ENCODE measurements around the gene CUL1.

The CUL1 gene

DNA sequence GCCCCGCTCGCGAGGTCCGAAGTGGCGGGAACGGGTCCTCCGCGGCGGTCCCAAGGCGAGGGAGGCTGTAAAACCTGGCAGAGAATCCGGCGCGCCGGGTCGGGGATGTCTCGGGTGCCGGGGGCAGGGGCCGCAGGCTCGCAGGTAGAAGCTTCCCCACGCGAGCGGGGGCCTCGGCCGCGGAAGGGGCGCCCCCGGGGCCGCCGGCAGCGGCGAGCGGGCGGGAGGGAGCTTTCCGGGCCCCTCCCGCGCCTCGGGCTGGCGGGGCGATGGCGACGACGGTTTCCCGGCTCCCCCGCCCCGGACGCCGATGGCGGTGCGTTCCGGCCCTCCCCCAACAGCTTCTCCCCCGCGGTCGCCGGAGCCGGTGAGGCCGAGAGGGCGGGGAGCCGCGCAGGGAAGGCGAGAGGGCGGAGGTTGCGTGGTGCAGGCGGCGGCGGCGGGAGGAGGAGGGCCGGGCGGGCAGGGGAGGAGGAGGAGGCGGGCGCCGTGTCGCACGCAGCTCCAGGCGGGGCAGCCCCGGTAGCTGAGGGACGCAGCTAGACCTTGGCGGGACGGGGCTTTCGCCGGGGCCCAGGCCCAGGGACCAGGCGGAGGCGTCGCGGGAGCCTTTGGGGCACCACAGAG is at the start of gene CUL1:
Gene CUL1 (plus strand): TSS at position 507 of the 627 bp plus-strand sequence. CDS start 31,220 bp downstream, outside the sequence.
- DNase-seq, result peak; percentile 46

DNA sequence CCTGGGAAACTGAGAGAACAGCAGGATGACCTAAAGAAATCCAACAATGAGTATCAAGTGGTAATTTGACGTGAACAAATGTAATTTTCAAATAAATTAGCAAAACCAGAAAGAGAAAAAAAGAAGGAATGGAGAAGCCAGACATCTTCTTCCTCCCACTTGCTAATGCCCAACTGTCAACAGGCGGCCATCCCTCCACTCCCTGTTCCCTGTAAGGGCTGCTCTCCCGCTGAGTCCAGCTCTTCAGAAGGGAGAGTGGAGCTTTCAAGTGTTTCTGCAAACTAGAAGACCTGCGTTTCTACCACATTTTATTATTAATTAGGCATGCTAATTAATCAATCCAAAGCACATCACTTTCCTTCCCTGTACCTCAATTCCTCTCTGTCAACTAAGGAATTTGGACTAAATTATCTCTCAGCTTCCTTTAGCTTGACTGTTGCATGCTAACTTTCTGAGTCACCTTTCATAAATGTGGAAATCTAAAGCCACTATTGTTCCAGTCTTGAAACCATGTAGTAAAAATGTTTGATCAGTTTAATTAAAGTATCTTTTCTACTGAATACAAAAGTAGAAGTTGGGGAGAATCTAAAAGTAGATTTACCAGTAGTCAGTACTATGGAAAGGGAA is 48.4 kb upstream of the CUL1 start:
- DNase-seq, result no peak

DNA sequence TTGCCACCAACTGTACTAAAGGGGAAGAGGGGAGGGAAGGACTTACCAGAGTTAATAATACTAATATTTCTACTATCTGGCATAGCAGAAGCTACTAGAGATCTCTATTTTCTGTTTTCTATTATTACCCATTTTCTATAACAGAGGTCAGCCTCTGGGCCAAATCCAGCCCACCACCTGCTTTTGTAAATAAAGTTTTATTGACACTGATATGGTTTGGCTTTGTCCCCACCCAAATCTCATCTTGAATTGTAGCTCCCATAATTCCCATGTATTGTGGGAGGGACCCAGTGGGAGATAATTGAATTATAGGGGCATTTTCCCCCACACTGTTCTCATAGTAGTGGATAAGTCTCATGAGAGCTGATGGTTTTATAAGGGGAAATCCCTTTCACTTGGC is 45.9 kb upstream of the CUL1 start:
- no peak for DNase-seq

DNA sequence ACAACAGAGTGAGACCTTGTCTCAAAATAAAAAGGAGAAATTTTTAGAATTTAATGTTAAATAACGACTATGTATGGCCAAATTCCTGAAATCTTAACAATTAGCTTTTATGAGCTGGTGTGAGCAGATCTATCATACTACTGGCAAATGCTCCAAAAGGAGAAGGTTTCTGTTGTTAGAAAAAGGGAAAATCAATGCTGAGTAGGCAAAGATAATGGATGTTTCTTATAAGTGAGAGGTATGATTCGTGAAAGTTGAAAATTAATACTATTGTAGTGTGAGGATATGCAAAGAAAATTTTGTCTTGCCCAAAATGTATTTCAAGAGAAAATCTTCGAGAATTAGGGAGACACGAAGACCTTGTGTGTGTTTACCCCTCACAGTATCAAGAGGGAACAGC is 40.8 kb upstream of the CUL1 start:
- no peak for DNase-seq

DNA sequence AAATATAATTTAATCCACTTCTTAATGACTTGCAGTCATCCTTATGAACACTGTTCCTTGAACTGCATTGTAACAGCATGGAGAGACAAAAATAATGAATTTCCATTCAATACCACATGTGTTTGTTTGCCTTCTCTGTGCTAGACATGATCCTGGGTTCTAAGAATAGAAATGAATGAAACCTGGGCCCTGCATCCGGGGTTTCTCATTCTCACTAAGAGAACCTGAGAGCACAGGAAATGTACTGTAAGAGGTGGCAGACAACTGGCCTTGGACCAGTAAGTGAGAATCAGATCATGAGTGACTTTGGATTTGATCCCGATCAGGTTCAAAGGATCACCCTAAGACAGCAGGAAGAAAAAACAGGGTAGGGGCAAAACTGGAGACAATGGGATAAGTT is 37.2 kb upstream of the CUL1 start:
- no peak for DNase-seq

DNA sequence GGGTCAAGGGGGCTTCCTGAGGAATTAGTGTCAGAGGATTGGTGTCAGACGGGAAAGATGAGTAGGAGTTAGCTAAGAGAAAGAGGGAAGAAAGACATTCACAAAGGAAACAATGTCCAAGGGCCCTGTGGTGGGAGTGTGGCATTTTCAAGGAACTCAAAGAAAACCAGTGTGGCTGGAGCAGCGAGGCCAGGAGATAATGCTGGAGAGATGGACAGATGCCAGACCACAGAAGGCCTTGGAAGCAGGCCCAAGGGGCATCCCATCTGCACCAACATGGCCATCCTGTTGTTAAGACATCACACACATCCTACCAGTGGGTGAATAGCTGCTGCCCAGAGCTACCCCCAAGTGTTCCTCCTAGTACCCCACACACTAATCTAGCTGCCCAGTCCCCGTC is 36.1 kb upstream of the CUL1 start:
- DNase-seq, result no peak

DNA sequence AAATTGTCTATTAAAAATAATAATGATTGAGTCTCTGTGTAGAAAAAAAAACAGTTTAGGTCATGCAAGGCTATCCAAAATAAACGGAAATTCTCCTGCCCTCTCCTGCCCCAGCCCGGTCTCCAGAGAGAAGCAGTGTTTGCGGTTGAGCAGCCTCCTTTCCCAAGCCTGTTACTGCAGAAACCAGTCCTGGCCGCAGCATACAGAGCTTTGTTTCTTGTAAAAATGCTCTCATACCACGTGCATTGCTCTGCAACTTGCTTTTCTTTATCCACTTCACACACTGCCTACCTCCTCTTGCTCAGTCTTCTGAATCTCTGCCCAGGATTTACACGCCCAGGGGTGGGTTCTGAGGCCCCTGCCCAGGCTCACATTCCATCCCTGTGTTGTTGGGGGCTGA is 34.4 kb upstream of the CUL1 start:
- no peak for DNase-seq

DNA sequence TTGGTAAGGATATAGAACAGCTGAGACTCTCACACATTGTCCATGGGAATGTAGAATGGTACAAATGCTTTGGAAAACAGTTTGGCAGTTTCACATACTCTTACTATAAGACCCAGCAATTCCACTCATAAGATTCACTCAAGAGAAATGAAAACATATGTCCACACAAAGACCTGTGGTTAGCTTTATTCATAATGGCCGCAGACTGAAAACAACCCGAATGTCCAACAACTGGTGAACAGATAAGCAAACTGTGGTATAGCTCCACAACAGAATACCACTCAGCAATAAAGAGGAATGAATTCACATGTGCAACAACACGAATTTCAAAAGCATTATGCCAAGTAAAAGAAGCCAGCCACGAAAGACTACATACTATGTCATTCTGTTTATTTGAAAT is 33.5 kb upstream of the CUL1 start:
- no peak for DNase-seq

DNA sequence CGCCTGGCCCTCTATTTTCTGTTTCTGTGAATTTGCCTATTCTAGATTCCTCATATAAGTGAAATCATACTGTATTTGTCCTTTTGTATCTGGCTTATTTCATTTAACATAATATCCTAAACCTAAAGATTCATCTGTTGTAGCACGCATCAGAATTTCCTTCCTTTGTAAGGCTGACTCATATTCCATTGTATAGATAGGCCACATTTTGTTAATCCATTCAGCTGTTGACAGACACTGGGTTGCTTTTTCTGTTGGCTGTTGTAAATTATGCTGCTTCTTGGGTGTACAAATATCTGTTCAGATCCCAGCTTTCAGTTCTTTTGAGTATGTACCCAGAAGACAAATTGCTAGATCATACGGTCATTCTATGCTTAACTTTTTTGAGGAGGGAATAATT is 28.8 kb upstream of the CUL1 start:
- DNase-seq, result no peak

DNA sequence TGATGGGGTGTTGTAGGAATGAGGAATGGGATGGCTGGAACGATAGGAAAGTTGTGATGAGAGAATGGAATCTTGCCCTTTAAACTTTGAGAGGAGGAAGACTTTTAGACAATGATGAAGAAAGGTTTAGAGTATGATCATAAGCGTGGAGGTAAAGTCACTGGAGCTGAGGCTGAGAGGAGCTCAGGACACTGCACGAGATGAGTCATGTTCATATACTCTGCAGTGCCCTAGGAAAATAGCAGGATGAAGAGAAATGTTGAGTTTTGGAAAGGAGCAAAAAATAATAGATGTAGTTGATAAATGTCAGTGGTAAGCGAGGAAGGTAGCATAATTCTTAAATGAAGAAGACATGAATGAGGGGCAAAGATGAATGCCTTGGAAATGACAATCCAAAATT is 28.3 kb upstream of the CUL1 start:
- DNase-seq, result no peak

DNA sequence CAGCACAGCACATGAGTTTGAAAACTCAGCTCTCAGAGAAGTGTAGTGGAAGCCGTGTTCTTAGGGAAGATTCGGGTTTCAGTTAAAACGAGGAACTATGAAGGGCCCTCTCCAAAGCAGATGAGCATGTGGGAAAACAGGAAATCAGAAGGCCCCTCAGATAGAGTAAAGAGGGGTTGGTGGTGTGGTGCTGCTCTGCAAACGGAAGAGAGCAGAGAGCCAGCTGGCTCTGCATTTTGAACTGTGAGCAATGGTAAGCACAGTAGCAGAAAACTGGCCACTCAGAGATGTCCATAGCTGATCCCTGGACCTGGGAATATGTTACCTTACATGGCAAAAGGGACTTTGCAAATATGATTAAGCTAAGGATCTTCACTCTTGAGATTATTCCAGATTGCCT is 27.9 kb upstream of the CUL1 start:
- no peak for DNase-seq

DNA sequence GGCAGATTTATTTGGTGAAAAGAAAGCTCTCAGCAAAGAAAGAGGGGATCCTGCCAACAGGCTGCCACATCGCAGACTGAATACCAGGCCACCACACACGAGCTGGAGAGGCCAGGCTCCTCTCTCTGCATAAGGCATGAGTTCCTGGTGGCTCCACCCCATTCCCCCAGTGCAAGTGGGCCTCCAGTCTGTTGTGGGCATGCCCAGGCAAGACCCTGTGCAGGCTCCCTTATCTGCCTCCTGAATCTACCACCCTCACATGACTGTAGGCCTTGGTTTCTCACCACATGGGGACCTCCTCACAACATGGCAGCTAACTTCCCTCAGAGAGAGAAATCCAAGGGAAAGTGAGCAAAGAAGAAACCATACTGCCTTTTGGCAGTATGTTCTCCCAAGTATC is 26.7 kb upstream of the CUL1 start:
- no peak for DNase-seq

DNA sequence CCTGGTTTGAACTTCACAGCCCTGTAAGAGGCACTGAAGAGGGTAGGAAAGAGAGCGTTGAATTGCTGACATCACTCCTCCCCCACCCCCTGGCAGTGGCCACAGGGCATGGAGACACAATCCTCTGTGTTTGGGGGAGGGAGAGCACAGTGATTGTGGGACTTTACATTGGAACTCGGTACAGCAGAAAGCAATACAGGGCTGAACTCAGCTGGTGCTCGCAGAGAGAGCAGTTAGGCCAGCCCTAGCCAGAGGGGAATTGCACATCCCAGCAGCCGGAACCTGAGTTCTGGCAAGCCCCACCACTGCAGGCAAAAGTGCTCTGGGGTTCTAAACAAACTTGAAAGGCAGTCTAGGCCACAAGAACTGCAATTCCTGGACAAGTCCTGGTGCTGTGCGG is 24.0 kb upstream of the CUL1 start:
- no peak for DNase-seq

DNA sequence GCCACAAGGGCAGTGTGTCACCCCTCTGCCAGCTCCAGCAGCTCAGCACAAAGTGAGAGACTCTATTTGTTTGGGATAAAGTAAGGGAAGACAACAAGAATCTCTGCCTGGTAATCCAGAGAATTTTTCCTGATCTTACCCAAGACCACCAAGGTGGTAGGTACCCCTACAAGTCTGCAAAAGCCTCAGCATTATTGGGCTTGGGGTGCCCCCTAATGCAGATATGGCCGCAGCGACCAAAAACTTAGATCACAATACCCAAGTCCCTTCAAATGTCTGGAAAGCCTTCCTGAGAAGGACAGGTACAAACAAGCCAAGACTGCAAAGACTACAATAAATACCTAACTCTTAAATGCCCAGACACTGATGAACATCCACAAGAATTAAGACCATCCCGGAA is 22.4 kb upstream of the CUL1 start:
- no peak for DNase-seq

DNA sequence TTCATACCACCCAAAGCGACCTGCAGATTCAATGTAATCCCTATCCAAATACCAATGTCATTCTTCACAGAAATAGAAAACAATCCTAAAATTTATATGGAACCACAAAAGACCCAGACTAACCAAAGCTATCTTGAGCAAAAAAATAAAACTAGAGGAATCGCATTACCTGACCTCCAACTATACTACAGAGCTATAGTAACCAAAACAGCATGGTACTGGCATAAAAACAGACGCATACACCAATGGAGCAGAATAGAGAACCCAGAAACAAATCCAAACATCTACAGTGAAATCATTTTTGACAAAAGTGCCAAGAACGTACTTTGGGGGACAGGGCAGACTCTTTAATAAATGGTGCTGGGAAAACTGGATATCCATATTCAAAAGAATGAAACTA is 16.9 kb upstream of the CUL1 start:
- no peak for DNase-seq

DNA sequence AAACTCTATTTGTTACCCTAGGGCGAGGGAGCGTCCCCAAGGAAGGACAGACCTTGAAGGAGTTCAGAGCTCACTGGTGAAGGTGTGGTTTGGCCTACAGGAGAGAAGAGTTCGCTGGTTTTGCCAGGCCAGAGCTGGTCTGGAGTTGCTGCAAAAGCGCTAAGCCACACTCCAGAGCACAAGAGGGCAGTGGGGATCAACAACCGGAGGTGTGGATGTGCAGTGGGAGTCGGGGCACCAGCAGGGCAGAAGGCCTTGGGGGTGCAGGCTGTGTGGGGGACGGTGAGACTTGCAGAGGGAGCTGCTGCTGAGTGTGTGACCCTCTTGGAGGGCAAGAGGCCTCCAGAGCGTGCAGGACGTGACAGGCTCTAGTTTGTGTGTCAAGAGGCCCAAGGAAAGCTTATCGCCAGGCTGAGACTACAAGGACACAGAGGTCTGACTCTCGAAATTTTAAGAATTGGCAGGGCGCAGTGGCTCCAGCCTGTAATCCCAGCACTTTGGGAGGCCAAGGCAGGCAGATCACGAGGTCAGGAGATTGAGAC is 14.3 kb upstream of the CUL1 start:
- no peak for DNase-seq

DNA sequence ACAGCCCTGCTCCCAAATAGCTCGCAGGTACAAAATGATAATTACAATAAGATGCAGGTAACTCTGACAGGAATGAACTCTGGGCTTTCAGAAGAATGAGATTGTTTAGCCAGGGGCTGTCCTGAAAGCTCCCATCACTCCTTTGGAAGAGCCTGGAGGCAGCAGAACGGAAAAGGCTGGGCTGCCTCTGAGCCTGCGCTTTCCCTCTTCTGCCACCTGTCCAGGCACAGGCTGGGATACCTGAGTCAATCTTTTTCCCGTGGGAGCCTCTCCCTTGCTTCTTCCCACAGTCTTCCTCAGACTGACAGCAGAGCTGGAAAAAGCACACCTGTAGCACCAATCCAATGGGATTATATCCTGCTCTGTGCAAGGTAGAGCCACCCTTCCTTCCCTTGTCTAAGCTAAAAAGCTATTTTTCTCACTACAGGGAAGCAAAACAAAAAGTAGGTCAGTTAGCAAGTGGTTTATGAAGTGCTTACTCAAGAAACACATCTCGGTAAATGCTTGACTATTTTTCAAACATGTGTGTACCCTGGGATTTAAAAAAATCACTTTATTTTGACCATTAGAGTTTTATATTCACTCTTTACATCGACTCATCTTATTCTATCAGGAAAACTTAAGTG is 12.3 kb upstream of the CUL1 start:
- DNase-seq, result no peak

DNA sequence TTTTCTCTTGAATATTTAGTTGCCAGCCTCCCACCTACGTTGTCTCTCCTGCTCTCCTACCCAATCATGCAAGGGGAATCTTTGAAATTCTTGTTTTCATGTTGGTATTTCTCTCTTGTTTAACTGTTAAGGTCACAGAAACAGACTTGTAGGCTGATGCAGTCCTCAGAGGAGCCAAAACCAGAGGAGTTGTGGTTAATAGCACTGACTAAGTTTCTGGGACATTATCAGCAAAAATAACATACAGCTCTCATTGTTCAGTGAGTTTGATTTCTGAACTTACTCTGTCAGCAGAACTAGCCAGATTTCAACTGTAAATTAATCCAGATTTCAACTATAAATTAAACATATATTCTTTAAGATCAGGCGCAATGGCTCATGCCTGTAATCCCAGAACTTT is 11.1 kb upstream of the CUL1 start:
- DNase-seq, result no peak

DNA sequence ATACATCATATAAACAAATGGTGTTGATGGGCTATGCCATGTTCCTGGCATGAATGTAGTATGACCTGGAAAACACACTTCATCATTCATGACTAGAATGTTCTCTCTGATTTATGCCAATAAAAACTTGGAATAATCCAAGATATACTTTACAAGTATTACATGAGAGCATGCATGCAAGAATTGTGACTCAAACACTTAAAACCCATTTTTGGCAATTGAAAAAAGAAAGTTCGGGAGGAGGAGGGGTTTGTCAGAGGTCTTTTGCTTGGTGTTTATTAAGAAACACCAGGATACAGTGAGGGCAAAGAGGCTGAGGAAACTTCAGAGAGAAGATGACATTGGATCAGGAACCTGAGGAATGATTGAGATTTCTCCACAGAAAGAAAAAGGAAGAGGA is 10.2 kb upstream of the CUL1 start:
- DNase-seq, result no peak

DNA sequence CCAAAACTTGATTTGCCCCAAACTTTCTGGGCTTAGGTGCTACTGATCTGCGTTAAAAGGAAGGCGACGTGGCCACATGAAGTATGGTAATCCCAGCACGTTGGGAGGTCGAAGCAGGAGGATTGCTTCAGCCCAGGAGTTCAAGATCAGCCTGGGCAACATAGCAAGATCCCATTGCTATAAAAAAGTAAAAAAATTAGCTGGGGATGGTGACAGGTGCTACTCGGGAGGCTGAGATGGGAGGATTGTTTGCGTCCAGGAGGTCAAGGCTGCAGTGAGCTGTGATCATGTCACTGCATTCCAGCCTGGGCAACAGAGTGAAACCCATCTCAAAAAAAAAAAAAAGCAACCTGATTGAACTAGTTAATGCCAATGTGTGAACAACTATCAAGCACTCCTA is 5.1 kb upstream of the CUL1 start:
- DNase-seq, result no peak

DNA sequence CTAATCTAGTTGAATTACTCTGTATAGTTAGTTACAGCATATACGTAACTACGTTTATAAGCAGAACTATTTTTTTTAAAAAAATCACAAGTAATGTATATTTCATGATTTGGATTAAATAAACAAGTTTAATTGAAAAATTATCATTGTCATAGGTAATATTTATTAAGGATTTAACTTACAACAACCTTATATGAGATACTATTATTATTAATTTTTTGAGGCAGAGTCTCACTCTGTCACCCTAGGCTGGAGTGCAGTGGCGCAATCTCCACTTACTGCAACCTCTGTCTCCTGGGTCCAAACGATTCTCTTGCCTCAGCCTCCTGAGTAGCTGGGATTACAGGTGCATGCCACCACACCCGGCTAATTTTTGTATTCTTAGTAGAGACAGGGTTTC is 4.1 kb upstream of the CUL1 start:
- no peak for DNase-seq

DNA sequence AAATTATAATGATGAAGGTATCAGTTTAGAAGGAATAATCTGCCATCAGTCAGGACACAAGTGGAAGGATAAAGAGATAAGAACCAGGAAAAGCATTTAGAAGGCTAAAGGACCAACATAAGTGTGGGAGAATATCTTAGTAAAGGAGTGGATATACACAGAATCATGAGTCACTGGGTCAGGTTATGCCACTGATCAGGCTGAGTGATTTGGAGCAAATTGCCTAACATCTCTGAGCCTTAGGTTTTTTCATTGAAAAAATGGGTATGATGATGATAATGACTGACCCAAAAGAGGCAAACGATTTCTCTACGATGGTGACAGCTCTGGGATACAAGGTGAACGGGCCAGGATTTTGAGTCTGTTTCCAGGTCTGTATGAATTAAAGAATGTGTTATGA is 2.8 kb upstream of the CUL1 start:
- no peak for DNase-seq

DNA sequence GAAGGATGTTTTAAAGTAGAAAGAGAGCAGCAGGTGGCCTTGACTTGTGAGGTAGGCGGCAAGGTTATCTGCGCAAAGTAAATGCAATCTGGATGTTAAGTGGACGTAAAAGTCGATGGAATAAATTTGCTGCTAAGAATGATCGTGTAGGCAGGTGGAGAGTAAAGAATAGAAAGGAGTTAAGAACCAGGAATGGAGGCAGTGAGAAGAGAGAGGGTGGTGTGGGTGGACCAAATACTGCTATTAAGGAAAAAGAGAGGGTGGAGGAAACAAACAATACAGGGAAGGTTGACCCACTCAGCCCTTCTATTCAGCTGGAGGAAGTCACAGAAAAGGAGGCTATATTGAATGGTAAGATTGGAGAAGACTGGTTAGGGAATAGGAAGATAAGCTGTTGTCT is 1.9 kb upstream of the CUL1 start:
- no peak for DNase-seq

DNA sequence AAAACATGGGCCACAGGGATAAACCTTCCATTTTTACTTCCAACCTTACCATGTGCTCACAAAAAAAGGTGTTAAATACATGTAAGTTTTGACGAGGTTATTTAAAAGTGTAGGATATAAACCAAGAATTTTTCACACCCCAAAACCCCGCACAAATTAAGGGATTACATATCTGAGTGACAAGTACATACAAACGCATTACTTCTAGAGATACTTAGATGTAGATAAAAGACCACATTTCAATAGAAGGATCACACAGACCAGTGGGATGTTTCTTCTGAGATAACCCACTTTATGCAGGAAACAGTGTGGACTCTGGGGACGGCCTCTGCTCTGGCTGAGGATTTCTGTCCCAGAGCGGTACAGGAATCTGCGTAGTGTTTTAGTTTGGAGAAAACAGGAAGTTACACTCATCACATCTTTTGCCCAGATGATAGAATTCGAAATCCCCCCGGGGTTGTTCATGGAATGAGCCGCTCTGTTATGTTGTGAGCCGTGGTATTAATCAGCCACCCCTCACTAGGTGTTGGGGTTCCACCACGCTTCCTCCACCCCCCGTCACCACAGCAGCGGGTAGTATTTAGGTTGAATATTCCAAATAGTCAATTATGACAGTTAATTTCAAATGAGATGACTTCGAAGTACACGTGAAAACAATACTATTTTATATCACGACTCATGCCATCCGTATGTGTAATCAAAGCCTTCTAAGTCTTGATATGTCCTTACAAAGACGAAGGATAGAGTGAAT is 1.3 kb upstream of the CUL1 start:
- DNase-seq, result no peak

Measured in T1000 (cell line).